ENCODE data around the gene NEIL1.
A peak's percentile ranks its signal among the peaks of the same experiment; 100 is the strongest.
"Not testable (repeated sequence)": the region's sequence is repeated elsewhere in the genome, so short reads cannot be mapped to it uniquely, and the experiment has no call there.

NEIL1 gene

DNA sequence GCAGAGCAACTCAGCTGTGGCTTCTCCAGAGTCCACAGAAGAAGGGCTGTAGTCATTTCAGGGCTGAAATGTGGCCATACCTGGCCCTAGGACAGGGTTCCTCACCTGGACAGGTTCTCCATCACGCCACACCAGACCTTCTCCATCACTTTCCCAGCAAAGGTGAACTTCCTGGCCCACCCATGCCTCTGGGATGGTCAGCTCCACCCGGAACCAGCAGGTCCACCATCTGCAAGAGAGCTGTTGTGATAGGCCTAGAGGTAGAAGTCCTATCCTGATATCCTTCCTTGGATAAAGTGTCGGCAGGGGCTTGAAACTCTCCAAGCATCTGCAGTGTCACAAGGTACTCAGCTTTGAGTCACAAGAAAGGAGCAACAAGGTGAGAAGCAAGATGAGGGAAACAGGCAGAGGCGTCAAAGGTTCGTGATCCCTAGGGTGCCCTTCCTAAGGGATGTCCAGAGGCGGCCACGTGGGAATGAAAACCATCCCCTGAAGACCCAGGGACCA, 20.6 kb downstream of the NEIL1 start:
- DNase-seq (ENCODE audit: low read depth, low spot score) = no peak
- H3K4me3 ChIP-seq (ENCODE audit: low read length) = peak overlapping the region; percentile 81

DNA sequence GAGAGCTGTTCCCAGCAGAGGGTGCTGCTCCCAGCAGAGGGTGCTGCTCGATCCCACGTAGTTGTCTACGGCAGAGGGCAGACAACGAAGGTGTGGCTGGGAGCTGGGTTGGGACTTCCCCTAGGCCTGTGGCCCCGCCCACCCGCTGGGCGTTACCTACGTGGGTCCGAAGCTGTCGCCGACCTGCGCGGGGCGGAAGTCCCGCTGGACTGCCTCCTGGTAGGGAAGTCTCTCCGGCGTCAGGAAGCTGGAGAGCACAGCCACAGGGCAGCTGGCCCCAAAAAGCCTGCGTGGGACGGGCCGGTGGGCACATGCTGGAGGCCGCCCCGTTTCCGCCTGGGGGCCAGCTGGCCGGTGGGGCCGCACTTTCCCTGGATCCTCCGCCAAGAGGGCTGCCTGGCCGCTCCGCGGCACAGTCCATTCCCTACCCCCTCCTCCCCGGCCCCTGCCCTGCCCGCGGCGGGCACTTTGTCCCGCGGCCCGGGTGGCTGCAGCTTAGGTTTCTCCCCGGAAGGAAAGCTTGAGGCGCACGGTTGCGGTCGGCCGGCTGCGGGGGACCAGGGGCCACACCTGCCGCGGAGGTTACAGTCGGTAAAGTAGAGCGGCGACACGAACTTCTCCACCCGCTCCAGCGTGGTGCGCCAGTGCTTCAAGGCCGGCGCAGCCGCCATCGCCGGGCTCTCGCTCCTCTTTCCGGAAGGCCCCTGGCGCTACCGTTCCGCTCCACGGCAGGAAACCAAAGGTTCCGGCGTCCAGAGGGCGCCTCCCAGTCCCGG, 21.3 kb downstream of the NEIL1 start, which contains the start of gene MAN2C1:
TSS of gene MAN2C1 (minus strand) at position 695 of the 776 bp plus-strand sequence. CDS start at position 671, 24 bp downstream.
- DNase-seq (ENCODE audit: low read depth, low spot score) = peak; percentile 91
- H3K4me3 ChIP-seq (ENCODE audit: low read length) = peak within 1 kb of the TSS; percentile 81

DNA sequence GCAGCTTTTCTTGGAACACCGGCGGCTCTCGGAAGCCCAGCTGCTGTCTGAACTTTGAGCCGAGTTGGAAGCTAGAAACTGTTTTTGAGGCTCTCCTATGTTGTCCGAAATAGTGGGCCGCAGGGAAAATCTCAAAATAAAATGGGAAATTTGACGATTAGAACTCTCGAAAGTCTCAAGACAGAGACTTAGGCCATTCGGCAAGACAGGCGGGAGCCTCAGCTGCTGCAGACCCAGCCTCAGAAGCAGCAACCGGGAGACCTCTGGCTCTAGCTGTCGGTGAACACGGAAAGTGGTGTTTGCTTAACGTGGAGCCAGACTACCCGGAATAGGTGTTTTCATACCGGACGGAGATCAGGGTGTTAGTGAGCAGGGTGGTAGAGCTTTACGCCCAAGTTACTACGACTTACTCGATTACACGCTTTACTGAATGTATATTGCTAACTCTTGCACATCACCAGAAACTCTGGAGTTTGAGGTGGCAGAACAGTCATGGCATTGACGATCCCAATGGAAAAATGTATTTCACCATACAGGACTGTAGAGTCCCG, 21.9 kb downstream of the NEIL1 start:
- DNase-seq (ENCODE audit: low read depth, low spot score) = no peak
- peak overlapping the region; percentile 81 for H3K4me3 ChIP-seq (ENCODE audit: low read length)

DNA sequence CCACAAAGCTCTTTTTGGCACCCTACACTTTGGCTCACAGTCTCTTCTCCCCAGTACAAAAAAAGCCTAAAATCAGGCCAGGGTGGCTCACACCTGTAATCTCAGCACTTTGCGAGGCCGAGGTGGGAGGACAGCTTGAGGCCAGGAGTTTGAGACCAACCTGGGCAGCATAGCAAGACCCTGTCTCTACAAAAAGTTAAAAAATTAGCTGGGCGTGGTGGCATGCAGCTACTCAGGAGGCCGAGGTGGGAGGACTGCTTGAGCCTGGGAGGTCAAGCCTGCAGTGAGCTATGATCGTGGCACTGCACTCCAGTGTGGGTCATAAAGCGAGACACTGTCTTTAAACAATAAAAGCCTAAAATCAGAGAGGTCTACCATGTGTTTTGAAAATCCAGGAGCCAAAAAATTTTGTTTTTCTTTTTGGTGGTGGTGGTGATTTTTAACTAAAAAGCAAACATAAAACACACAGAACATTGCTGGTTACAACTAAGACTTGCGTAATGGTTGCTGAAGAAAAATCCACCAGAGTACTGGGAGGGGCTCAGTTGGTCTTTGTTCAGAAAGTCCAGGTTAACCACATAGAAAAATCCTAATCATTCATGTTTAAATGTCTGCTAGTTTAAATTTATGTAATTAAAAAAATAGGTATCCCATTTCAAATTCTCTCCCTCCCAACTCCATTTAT, 23.2 kb downstream of the NEIL1 start:
- no peak for DNase-seq (ENCODE audit: low read depth, low spot score)
- no peak overlapping the region for H3K4me3 ChIP-seq (ENCODE audit: low read length)

DNA sequence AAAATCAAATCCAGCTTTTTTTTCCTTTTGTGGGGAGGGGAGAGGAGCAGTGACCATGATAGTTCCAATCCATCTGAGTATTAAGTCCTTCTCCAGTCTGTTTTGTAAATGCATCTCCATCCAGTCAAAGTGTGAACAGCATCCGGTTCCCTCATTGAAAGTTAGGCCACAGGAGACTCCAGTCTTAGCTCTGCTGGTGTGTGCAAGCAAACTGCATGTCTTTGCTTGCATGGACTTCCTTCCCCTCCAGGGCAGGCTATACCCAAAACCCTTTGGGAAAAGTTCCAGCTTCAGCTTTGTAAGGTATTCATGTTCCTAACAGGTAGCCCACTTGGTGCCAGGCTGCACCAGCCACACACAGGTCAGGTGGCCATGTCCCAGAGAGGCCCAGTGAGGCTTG, 24.6 kb downstream of the NEIL1 start:
- DNase-seq (ENCODE audit: low read depth, low spot score) = no peak
- H3K4me3 ChIP-seq (ENCODE audit: low read length) = no peak overlapping the region

DNA sequence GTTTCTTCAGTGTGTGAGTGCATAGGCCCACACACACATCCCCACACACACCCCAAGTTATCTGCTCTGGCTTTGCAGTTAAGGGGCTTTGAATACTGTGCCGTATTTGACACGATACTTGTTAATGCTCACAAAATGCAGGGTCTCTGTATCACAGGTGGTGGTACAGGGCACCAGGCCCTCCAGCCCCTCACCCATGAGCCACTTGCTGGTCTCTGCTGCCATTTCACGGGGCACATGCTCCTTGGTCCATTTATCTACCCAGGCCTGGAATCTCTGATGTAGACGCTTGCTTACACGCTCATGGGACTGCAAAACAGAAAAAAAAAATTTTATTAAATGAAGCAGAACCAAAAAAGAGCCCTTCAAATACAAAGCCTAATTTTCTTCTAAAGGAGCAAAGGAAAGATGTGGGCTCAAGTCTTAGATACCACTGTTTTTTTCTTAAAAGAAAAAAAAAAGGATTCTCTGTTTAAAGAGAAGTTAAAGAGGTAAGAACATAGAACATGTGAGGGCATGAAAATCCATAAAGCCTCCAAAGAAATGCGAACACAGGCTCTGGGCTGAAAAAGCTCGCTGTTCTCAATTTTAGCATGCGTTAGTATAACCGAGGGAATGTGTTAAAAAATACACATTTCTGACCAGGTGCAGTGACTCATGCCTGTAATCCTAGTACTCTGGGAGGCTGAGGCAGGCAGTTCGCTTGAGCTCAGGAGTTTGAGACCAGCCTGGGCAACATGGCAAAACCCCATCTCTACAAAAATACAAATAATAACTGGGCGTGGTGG, 25.3 kb downstream of the NEIL1 start:
- H3K4me3 ChIP-seq (ENCODE audit: low read length) = no peak overlapping the region
- DNase-seq (ENCODE audit: low read depth, low spot score) = no peak

DNA sequence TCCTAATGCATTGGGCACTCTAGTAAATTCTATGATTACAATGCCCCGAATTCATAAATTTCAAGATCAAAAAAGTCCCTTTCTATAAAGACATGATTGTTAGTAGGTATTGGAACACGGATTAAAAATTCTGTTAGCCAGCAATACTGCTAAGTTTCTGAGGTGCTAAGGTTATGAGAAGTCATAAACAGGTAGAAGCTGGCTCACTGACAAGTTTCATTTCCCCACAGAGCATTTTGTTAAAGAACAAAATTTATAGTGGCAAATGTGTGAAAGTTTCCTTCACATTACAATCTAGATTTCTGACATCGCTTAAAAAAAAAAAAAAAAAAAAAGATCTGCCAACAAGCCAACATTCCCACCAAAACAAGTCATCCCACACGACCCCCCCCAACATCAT, 33.9 kb downstream of the NEIL1 start:
- no peak overlapping the region for H3K4me3 ChIP-seq (ENCODE audit: low read length)
- DNase-seq (ENCODE audit: low read depth, low spot score) = no peak

DNA sequence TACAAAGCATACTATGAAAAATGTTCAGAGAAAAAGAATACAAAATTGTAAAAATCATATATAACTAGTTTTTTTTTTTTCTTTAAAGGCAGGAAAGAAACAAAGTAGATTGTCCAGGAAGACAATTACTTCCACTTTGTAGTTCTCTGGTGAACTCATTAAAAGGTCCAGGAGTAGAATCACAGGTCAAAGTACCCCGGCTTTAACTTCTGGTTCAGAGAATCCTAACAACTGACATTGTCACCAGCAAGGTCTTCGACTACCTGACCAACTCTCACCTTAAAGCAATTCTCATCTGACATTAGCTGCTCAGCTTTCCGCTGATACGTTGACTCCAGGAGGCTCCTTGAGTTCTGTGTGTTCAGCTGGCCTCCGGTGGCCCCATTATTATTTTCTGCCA, 37.1 kb downstream of the NEIL1 start:
- H3K4me3 ChIP-seq (ENCODE audit: low read length); DNase-seq (ENCODE audit: low read depth, low spot score): not testable (repeated sequence)

DNA sequence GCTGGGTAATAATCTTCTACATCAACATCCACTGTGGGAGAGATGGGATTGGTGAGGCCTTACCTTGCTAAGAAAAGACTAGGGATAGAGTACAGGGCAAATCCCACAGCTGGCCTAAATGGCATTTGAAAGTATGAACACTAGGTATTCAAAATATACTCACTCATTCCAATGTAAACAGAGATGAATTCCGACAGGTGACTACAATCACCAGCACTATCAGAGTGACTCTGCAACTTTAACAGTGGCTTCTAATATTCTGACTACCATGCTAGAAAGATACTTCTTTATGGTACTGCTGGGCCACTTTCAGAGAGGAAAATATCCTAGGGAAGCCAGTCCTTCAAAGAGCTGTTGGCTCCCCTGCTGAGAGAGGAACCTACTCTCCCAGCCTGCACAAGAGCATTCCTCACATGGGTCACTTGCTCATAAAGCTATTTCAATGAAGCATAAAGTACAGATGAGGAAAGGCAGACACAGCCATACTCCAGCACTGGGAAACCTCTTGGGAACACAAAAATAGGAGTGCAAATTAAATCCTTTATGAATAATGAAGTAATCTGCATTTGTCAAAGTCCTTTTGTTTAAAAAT, 43.0 kb downstream of the NEIL1 start:
- no peak overlapping the region for H3K4me3 ChIP-seq (ENCODE audit: low read length)
- DNase-seq (ENCODE audit: low read depth, low spot score) = no peak

DNA sequence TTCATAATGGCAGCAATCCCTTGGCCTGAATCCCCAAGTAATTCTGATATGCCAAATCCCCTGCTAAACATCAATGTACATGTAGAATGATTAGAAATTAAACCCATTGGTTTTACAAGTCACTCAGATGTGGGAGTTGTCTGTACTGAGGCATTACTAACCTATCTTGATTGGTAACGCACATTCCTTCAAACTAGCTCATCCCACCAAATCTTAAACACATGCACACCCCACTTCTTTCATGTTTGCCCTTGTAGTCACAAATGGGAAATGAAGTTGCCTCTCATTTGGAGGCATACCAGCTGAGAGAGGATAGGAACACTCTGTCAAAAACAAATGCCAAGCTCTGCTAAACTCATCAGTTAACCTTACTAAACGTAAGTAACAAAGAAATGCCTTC, 50.7 kb downstream of the NEIL1 start:
- no peak for DNase-seq (ENCODE audit: low read depth, low spot score)

DNA sequence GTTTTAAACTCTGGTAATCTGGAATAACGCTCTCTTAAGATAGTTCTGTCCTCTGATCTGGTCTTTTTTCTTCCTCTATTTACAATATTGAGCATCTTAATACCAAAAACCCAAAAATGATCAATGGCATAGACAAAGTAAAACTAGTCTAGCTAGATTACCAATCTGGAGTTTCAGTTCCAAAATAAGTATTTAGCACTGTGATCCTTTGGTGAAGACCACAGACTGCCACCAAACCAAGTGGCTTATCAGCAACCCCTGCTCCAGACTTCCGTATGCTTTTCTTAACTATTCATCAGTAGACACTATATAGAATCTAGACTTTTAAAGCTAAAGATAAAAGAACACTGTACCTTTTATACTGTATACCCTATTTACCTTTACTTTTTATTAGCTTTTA, 57.1 kb downstream of the NEIL1 start:
- DNase-seq (ENCODE audit: low read depth, low spot score) = no peak

More for the DNA sequence above, 50.7 kb downstream of the NEIL1 start:
- no peak overlapping the region for H3K4me3 ChIP-seq (ENCODE audit: low read length)

More for the DNA sequence above, 57.1 kb downstream of the NEIL1 start:
- no peak overlapping the region for H3K4me3 ChIP-seq (ENCODE audit: low read length)

All from Jurkat, Clone E6-1 (cell line).